Inflammatory macrophage (primary cell): ENCODE results near the gene TEAD1.

Experiments used
- DNase-seq, 2 donors: peaks; one replicate each; pipeline ENCODE4 v3.0.0-alpha.2; 2020 to 2022

The TEAD1 gene

GRCh38 chr11:12667646-12668045 lies 6.6 kb upstream of the TEAD1 start:
- no peak for DNase-seq

- DNase-seq: no peak
These were observed 6.1 kb upstream of the TEAD1 start for GRCh38 chr11:12668166-12668565.

- DNase-seq: no peak
These were observed 4.3 kb upstream of the TEAD1 start for GRCh38 chr11:12669930-12670329.

GRCh38 chr11:12671370-12671769 lies 2.9 kb upstream of the TEAD1 start:
- no peak for DNase-seq

- DNase-seq: no peak
These were observed 659 bp upstream of the TEAD1 start for GRCh38 chr11:12673601-12673923.

GRCh38 chr11:12674571-12674935 lies 332 bp downstream of the TEAD1 start:
- no peak for DNase-seq

- DNase-seq: no peak
These were observed 895 bp downstream of the TEAD1 start for GRCh38 chr11:12674936-12675696.

GRCh38 chr11:12675951-12676711 lies 1.9 kb downstream of the TEAD1 start:
- DNase-seq: no peak

GRCh38 chr11:12677131-12677530 lies 2.9 kb downstream of the TEAD1 start:
- DNase-seq: no peak

- DNase-seq: no peak
These were observed 3.9 kb downstream of the TEAD1 start for GRCh38 chr11:12678092-12678491.

GRCh38 chr11:12678991-12679390 lies 4.8 kb downstream of the TEAD1 start:
- no peak for DNase-seq

GRCh38 chr11:12679471-12679870 lies 5.2 kb downstream of the TEAD1 start:
- DNase-seq: no peak

GRCh38 chr11:12680246-12680939 lies 6.2 kb downstream of the TEAD1 start:
- no peak for DNase-seq

GRCh38 chr11:12680940-12681258 lies 6.7 kb downstream of the TEAD1 start:
- DNase-seq: no peak

GRCh38 chr11:12681466-12681865 lies 7.2 kb downstream of the TEAD1 start:
- DNase-seq: no peak

- DNase-seq: no peak
These were observed 8.1 kb downstream of the TEAD1 start for GRCh38 chr11:12682288-12682687.

- no peak for DNase-seq
These were observed 8.7 kb downstream of the TEAD1 start for GRCh38 chr11:12682737-12683500.

GRCh38 chr11:12683874-12684273 lies 9.7 kb downstream of the TEAD1 start:
- DNase-seq: no peak

GRCh38 chr11:12684315-12684714 lies 10.1 kb downstream of the TEAD1 start:
- no peak for DNase-seq

GRCh38 chr11:12684816-12685215 lies 10.6 kb downstream of the TEAD1 start:
- DNase-seq: no peak

GRCh38 chr11:12685229-12685628 lies 11.0 kb downstream of the TEAD1 start:
- DNase-seq: no peak

GRCh38 chr11:12686246-12687060 lies 12.2 kb downstream of the TEAD1 start:
- no peak for DNase-seq
